Embryonic facial prominence (tissue), 1 donor: ENCODE data around the gene NGEF.
"Not testable (repeated sequence)": the region's sequence is repeated elsewhere in the genome, so short reads cannot be mapped to it uniquely, and the experiment has no call there.

ENCODE experiments used
- DNase-seq: peaks from one replicate; pipeline ENCODE4 v3.0.0-alpha.2; 2016; ENCODE audit errors: extremely low spot score

The NGEF gene

DNA sequence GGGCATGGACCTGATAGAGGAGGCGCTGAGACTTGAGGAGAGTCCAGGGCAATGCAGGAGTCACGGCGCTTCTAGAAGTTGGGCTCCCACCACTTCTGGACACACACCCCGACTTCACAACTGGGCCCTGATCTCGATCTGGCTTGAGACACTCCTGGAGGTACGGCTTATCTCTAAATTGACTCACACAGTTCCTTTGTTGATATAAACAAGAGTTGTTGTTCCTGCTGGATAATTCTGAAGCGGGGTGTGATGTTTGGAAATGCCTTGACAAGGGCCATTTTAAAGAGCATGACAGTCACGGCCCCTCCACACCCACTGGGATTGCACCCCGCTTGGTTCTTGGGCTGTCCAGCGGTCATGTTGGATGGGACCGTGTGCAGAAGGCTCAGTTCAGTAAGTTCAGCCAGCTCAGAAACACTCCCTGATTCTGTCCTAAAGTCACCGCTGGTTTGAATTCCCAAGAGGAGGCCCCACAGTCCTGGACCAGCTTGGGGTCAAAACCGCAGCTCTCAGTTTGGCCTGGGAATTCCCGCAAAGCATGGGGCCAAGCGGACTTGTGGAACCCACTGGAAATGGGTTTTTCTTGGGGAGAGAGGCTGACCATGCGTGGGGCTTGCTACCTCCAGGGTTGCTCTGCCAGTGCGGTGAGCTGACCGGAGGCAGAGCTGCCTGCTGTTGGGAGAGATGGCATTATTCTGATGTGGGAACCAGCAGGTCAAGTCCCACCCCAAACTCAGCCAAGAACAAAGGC, 10.1 kb upstream of the NGEF start:
- no peak for DNase-seq

DNA sequence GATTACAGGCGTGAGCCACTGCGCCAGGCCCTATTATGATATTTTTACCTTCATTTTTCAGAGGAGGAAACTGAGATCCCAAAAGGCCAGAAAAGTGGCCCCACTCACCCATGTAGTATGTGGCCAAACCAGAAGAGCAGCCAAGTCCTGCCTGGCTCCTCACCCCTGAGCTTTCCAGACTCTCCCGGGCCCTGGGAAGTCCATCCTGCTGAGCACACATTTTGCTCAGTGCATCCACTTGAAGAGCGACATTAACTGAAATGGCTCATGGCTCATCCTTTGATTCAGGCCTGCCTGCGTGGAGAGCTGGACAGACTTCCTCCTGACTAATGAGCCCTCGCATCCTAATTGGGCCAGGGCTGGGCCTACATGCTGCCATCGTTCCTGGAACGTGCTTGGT, 9.5 kb upstream of the NGEF start:
- DNase-seq, result no peak

GRCh38 chr2:233021771-233022170, 8.7 kb upstream of the NGEF start:
- DNase-seq, result no peak

DNA sequence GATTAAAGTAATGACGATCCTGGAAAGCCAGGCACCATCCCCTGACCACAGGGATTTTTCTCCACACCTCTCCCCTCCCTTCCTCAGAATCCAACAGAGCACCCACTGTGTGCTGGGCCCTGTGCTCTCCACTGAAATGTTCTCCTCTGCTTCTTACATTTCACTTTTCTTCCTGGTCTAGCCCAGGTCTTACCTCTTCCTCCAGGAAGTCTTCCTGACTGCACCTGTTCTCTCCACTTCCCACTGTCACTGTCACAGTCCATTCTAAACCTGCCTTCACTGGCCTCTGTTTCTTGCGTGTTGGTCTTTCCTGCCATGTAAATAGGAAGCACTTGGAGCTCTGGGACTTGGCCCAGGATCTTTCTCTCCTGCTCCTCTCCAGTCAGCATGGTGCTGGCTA, 7.4 kb upstream of the NGEF start:
- no peak for DNase-seq

DNA sequence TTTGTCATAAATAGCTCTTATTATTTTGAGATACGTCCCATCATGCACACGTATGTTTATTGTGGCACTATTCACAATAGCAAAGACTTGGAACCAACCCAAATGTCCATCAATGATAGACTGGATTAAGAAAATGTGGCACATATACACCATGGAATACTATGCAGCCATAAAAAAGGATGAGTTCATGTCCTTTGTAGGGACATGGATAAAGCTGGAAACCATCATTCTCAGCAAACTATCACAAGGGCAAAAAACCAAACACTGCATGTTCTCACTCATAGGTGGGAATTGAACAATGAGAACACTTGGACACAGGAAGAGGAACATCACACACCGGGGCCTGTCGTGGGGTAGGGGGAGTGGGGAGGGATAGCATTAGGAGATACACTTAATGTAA, 6.6 kb upstream of the NGEF start:
- DNase-seq, result not testable (repeated sequence)

- no peak for DNase-seq
These were observed 4.9 kb upstream of the NGEF start for GRCh38 chr2:233017947-233018346.

DNA sequence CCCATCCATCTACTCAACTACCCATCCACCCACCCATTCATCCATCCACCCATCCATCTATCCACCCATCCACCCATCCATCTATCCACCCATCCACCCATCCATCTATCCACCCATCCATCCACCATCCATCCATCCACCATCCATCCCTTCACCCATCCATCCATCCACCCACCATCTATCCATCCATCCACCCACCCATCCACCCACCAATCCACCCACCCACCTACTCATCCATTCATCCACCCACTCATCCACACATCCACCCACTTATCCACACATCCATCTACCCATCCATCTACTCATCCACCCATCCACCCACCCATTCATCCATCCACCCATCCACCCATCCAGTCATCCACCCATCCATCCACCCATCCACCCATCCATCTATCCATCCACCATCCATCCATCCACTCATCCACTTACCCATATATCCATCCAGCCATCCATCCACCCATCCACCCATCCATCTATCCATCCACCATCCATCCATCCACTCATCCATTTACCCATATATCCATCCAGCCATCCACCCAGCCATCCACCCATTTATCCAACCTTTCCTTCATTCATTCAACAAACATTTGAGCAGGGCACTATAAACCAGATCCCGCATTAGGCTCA, 2.1 kb upstream of the NGEF start:
- DNase-seq, result no peak

DNA sequence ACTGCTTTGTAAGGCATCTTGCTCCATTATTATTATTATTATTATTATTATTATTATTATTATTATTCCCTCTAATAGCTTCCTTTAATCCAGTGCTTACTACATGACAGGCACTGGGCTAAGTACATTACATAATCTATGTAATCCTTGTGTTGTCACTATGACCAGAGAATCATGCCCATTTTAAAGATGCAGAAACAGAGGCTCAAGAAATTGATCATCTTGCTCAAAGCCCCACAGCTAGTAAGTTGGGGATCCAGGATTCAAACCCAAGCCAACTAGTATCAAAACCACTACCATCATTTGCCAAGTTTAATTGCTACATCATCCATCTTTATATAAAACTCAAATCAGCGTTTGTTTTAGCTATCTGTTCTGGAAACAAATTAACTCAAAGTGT, 594 bp upstream of the NGEF start:
- no peak for DNase-seq

- no peak for DNase-seq
These were observed 620 bp downstream of the NGEF start for GRCh38 chr2:233012301-233012971.

GRCh38 chr2:233011702-233012131, 1.3 kb downstream of the NGEF start:
- no peak for DNase-seq

- DNase-seq, result no peak
These were observed 1.8 kb downstream of the NGEF start for GRCh38 chr2:233011268-233011650.

- no peak for DNase-seq
These were observed 2.3 kb downstream of the NGEF start for GRCh38 chr2:233010569-233011267.

- DNase-seq, result no peak
These were observed 3.4 kb downstream of the NGEF start for GRCh38 chr2:233009661-233010060.

- DNase-seq, result no peak
These were observed 5.3 kb downstream of the NGEF start for GRCh38 chr2:233007739-233008138.

- no peak for DNase-seq
These were observed 5.8 kb downstream of the NGEF start for GRCh38 chr2:233007270-233007669.

- DNase-seq, result no peak
These were observed 6.4 kb downstream of the NGEF start for GRCh38 chr2:233006648-233007047.

DNA sequence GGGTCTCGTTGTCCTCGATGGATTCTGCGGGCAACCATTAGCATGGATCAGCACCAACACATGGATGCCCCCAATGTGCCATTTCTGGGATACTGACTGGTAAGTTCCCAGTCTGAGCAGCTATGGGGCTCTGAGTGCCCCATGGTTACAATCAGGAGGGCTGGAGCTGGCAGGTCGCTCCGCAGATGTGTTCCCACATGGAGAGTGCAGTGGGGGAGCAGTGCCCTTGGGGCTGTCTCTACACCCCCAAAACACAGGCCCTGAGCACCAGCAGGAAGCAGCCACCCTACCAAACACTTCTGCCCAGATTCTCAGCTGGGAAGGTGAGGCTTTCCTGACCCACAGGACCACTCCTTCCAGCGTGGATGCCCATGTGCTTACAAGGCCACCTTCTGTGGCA, 8.0 kb downstream of the NGEF start:
- no peak for DNase-seq

- DNase-seq, result no peak
These were observed 9.1 kb downstream of the NGEF start for GRCh38 chr2:233003658-233004555.

GRCh38 chr2:233002829-233003657, 10.0 kb downstream of the NGEF start:
- no peak for DNase-seq
